GM19455 (cell line): ENCODE results near the gene INPP4B.
"Not testable (repeated sequence)": the region's sequence is repeated elsewhere in the genome, so short reads cannot be mapped to it uniquely, and the experiment has no call there.

ENCODE experiments used
- ATAC-seq: cut with Tn5 transposase; IDR thresholded peaks from one replicate; pipeline ENCODE4 v1.9.1; 2021; ENCODE audit not compliant: unreplicated experiment

The INPP4B gene

DNA sequence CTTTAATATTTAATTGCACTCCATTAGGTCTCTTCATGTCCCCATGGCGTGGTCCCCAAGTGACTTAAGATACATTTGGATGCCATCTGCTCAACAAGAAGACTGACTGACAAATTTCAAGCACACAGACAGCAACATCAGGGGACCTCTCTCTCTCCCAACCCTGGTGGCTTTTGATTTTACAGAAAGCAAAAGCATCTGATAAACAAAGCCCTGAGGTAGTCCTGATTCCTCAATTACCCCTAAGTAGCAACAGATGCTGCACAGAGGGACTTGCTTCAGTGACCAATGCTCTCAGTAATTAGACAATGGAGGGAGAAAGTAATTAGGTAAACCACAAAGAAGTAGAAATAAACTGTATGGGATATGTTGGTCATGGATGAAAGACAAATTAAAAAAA lies 426.4 kb downstream of the INPP4B start:
- ATAC-seq: no peak

DNA sequence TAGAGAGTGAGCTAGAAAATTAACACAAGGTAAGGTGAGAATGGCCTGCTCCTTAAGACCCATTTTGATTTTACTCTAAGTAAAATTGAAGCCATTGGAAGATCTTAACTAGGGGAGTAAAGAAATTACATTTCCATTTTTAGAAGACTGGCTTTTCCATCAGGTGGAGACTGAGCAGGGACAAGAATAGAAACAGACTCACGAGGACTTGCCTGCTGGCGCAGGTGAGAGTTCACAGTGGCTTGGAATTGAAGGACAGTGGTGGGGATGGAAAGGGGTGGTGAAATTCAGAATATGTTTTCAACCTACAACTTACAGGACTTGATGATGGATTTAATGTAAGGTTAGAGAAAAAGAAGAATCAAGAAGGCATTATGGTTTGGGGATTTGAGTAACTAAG lies 427.4 kb downstream of the INPP4B start:
- no peak for ATAC-seq

DNA sequence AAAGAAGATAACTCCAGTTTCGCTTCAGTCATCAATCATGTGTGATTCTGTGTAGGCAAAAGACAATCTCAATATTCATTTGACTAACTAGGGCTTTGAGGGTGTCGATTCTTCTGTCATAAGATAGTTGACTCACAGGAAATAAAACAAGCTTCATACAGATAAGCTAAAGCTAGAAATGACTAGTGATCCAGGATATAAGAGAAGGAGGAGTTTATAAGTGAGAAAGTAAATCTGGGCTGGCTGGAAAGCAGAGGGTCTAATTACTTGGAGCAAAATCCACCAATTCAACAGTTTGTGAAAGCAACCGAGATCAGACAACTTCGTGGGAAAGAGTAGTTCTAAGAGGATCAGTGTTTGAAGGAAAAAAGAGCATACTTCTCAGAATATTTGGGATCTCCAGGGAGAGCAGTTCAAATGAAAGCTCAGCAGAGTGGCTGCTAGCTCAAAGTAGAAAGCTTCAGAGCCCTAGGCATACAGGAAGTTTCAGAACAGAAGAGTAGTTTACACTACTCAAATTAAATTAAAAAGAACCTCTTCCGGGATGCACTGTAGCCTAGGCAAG lies 429.3 kb downstream of the INPP4B start:
- no peak for ATAC-seq

DNA sequence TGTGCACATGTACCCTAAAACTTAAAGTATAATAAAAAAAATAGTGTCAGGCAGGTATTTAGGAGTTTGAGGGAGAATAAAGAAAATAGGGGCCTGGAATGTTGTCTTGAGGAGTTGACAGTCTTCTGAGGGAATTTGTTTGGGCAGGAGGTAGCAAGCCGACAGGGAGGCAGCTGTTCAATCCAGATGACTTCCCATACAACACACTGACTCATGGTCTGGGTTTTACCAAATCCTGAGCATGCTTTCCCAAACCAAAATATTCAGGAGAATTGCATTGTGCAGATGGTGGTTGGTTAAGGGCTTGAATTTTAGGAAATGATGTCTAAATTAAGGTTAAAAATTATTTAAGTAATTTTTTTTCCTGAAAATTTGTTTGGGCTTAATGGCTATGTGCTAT lies 430.0 kb downstream of the INPP4B start:
- no peak for ATAC-seq

DNA sequence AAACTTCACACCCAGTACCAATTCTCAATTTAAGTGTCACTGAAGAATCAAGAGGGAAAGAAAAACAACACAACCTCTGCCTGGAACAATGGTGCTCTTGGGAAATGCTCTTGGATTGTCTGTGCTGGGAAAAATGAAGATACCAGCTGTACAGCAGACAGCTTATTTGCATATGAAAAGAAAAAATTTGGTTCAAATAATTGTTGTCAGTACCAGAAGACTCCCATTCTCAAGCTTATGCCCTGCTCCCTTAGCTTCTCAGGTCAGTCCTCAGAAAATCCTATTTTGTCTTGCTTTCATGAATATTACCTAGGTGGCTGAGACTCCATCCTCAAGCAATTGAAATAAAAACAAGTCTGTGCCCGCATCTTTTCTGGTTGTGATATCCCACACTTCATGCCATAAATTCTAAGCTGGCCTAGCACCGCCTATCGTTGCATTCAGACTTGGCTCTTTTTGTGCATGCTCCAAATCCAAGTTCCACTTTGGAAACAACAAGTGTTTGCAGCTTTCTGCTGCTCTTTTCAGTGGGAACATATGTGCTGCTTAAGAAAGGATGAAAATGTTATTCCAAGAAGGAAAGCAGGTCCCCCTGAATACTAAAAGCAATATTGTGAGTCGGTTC lies 431.6 kb downstream of the INPP4B start:
- ATAC-seq: no peak

DNA sequence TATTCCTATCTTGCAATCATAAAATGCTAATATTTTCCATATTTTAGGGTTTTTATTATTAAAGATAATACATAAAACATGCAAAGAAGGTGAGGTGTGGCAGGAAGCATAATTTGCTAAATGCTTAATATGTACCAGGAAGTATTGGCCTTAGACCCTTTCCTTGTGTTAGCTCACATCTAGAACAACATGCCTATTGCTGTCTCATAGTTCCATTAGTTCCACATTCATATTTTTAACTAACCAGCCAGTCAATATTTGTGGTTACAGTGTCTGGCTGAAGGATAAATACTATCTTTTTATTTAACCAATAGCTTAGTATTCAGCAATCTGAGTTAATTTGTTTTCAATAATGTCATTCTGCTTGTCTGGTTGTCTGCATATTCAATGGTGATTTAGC lies 432.6 kb downstream of the INPP4B start:
- ATAC-seq: no peak

DNA sequence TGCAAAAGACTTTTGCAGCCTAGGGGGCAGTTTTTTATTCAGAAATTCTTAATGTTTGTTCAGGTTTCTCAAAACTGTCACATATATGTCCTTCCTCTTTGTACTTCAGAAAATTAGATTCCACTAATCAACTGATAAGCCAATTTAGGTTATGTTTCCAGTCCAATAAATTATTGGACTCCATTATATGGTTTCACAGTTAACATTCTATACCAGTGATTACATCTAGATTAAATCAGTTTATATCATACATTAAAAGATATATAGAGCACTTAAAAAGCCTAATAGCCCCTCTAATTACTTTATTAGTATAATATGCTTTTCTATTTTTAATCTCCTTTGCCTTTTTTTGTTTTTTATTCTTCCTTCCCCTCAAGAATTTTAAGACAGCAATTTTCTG lies 434.1 kb downstream of the INPP4B start:
- no peak for ATAC-seq

DNA sequence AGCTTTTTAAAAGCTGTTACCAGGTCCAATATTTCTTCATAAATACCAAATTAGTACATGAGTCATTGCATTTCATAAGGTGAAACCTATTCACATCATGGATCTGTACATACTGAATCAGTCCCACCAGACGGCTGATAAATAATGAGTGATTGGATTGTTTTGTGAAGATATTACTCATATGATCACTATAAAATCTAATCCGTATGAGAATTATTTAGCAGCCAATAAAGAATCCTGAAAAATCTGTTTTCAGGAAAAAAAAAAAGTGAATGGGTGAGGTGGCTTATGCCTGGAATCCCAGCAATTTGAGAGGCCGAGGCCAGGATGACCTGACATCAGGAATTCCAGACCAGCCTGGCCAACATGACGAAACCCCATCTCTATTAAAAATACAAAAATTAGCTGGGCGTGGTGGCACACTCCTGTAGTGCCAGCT lies 438.1 kb downstream of the INPP4B start:
- no peak for ATAC-seq

DNA sequence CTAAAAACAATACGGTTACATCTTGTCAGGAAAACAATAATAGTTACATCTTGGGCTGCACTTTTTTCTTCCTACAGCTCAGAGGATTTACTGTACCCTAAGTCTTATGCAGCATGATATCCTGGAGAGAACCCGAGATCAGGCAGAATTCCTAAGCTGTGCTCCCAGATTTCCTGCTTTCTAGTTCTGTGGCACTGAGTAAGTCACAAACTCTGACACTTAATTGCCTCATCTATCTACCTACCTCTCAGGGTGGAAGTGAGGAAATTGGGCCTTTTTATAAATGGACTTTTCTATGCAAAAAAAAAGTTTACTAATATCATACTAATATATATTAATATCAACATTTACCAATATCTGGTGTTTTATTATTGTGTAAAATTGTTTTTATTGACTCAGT lies 438.5 kb downstream of the INPP4B start:
- ATAC-seq: no peak

DNA sequence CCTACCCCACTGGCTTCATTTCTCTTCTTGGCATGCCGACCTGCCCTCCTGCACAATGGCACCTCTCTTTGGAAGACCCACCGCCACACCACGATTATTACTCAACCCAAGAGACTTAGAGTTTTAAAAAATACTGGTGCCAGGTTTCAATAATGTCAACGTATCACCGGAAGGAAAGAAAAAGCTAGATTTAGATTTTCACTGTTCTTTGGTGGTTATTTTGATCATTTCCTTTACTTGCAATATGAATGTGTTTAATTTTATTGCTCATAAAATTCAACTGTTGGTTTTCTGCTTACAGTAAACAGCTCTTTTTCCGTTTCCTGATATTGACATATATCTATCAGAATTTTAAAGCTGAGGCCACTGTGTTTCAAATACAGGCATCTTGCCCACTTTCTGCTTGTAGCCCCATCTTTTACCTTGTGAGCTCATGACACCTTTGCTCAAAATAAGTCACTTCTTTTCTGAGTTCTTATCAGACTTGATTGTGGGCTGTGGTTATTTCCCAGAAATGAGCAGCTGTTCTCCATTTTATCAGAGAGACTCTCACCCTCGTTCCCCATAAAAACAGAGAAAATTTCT lies 439.1 kb downstream of the INPP4B start:
- ATAC-seq: no peak

DNA sequence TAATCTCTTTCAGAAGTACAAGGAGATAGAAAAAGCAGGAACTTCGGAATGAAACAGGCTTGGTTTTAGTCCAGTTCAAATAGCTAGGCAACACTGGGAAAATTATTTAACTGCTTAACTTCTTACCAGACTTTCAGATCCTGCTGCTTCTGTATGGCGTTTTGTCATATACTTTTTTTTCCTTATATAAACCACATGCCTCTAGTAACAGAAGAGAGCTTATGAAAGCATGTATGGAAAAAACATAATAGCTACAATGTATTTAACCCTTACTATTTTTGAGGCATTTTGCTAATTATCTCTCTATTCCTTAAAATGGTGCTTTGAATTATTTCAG lies 439.6 kb downstream of the INPP4B start:
- ATAC-seq: no peak

DNA sequence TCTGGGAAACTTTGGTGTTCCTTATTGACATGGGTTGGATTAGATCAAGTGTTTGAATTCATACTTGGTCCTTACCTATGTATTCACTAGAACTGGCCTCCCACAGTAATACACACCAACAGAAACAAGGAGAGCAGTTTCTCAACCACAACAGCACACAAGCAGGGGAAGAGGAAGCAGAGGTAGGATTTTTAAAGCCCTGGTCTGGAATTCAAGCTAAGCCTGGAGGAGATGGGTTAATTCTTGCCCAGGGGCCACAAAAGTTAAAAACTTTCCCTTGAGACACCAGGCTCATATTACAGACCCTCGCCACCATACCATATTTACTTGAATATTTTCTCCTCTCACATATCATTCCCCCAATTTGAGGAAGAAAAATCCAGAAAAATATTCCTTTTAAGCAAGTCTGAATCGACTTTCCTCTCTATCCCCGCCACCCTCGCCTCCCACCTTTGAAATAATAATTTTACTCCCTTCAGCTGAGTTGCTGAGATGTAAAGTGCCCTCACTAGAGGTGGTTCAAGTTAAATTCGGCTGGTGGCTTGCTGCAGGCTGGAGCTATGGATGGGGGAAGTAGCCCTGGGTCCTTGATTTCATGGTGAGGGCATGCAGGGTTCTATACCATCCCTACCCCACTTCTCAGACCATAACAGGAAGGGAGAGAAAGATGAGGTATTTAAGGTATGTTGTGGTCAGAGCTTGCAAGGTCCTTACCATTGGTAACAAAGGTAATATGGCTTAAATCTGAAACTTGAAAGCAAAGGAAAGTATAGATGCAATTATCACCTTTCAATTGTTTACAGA lies 440.2 kb downstream of the INPP4B start:
- ATAC-seq: no peak

DNA sequence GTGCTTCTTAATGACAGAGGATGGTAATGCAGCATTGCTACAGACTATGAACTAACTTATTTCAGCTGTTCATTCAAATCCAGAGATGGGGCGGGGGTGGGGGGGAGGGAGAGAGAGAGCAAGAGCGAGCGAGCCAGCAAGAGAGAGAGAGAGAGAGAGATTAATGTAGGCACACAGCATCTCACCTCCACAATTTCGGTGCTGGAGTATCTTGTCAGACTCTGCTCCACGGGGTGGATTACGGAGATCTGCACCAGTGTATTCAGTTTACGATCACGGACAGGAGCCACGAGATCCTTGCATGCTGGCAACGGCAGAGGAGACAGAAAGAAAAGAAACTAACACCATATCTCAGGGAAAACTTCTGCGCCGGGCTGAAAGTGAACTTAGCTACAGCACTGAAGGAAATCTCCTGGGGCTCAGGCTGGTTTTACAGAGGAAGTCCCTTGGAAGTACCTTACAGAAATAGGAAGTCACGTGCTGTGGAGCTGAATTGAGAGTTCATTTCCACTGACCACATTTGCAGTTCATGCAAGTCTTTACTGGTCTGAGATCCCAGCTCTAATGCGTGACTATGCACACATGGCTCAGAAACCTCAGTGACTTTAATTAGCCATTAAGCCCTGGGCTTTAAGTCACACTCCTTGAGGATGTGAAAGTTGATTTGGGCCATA lies 440.9 kb downstream of the INPP4B start:
- no peak for ATAC-seq

DNA sequence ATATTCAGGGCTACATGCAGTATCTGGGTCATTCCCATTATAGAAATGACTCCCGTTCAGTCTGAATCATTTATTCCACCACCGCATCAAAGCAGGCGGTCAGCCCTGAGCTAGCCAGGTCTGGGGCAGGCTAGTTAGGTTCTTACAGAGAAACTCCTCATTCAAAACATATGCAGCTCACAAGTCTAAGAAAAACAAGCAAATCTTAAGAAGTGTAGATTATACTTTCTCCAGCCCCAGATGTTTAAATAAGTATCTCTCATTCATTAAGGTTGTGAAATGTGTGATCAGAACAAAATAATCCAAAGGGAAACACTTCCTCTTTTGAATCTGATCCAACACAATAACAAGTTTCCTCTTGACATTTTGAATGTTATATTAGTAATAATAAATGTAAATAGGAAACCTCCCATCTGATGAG lies 441.9 kb downstream of the INPP4B start:
- no peak for ATAC-seq

DNA sequence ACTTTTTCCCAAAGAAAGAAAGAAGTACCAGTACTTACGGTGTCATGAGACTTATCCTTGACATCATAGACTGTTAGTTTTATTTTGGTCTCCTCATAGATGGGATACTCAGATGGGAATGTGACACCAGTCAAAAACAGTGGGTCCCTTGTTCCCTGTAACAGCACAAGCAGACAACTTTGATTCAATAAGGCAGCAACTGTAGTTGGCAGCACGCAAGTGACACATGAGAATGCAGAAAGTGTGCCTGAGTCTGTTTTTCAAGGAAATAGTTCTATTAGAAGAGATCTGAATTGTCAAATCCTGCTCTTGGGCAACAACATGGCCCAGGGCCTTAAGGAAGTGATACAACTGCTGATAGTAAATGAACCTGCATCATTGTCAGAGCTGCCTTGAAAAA lies 443.2 kb downstream of the INPP4B start:
- ATAC-seq: no peak

DNA sequence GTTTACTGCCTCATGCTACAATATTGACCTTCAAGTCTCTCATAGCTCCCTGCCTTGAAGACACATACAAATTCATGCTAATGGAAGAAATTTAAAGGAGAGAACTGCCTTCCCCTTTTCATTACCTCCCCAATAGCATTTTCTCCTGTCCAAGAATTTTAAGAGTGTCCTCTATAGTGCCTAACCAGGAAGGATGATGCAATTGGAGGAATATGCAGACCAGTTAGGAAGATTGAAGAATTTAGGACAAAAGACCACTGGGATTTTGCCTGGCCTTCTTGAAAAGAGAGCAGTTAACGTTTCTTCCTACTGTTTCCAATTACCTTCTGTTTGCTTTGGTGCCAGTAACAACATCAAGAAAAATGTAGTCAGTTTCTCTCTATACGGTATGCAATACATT lies 443.9 kb downstream of the INPP4B start:
- ATAC-seq: no peak

DNA sequence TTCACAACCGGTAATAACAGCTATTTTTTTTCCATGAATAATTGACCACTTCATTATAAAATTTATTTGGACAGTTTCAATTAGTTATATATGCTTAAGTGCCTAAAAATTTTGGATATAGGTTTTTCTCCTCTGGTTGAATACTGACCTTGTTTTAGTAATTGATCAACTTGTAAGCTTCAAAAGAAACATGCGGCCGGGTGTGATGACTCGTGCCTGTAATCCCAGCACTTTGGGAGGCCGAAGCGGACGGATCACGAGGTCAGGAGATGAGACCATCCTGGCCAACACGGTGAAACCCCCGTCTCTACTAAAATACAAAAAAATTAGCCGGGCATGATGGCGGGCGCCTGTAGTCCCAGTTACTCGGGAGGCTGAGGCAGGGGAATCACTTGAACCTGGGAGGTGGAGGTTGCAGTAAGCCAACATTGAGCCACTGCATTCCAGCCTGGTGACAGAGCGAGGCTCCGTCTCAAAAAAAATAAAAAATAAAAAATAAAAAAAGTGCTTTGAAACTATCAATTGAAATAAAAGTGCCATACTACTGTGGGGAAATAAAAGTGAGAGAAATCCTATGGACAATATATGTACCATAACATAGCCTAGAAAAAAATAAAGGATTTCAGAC lies 448.6 kb downstream of the INPP4B start:
- not testable (repeated sequence) for ATAC-seq

DNA sequence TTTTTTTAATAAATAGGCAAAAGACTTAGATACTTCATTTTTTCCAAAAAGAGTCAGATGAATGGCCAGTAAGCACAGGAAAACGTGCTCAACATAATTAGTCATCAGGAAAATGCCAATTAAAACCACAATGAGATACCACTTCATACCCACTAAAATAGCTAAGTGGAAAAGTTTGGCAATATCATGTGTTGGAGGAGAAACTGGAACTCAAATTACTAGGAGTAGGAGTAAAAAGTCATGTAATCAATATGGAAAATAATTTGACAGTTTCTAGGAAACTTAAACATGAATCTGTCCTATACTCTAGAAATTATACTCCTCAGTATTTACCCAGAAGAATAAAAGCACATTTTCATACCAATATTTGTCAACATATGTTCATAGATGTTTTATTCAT lies 449.8 kb downstream of the INPP4B start:
- no peak for ATAC-seq

DNA sequence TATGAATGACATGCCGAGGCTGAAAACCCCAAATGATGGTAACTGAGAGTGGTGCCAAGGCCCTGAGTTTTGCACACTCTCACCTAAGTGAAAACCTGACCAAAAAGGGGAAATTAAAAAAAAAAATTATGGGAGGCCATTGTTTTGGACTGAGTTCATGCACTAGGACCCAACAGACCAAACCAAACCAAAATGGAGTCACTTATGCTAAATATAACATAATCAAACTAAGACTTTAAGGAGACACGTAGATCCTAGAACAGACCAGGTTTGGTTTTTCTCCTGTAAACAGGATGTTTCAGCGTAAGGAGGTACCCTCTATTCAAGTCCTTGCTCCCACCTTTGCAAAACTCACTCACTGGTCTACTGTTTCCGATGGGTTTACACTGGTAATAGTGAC lies 453.0 kb downstream of the INPP4B start:
- no peak for ATAC-seq

DNA sequence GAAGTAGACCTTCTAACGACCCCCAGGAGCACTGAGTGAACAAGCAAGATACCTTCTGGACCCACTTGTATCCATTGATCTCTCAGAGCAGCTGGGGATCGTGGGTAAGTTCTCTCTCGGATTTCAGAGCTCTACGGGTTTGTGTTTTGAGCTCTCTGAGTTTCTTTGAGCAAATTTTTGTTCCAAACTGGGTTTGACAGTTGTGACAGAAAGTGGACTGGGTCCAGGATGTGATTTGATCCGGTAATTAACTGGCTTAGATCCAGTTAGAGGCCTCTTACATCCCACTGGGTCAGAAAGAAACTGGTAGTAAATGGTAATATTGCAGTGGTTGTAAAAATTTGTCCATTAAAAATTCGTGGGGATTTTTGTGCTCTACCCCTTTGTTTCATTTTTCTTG lies 459.2 kb downstream of the INPP4B start:
- ATAC-seq: no peak

DNA sequence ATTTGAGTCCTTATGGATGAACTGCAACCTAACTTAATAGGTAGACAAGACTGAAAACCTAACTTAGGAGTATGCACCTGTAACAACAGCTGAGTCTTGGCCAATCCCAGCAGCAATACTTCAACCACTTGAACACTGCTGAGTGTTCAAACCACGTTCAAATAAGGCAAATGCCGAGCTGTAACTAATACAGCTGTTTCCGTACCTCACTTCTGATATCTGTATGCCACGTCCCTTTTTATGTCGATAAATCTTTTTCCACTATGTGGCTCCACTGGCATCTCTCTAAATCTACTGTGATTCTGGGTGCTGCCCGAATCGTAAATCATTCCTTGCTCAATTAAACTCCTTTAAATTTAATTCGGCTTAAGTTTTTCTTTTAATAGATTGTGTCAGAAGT lies 459.7 kb downstream of the INPP4B start:
- no peak for ATAC-seq
